ENCODE data around the gene SURF4. TPM values are rescaled to one million over a fixed set of nuclear protein-coding genes. Genes with fewer than 3 reads are reported as not detected.

SURF4 gene
- total and polyA plus RNA-seq, 10 donors, result 21.9 to 115 (median 90.0) TPM

DNA sequence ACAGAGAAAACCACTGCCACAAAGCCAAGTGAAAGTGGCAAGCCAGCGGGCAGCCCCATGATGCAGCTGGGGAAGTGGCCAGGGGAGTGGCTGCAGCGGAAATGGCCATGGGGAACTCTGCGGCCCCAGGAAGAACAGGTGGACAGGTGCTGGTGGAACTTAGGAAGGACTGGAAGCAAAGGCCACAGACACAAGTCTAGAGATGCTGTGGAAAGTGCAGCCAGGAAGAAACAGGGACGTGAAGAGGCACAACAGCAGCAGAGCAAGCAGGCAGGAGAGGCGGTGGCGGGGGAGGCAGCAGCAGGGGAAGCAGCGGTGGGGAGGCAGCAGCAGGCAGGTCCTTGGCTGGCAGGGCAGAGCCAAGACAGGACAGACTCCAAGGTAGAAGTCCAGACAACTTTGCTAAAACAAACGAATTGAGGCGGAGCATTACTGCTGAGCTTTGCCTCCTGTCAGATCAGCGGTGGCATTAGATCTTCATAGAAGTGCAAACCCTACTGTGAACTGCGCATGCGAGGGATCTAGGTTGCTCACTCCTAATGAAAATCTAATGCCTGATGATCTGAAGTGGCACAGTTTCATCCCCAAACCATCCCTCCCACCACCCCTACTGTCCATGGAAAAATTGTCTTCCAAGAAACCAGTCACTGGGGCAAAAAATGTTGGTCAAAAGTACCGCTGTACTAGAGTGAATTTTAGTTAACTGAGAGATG, 51.7 kb downstream of the SURF4 start:
- DNase-seq, result peak; percentile 44
- Histone ChIP-seq H3K4me1 (peaks cover 0 to under 1% (median 0%) of the 10 kb centered on the region in 6 donors), H3K27me3 (replicated peaks in 1 of 7) (no peaks in the 10 kb centered on the region), H3K4me3 (no peak overlapping the region), H3K36me3 (no peaks in the 10 kb centered on the region), H3K9me3 (no peaks in the 10 kb centered on the region), H3K27ac (no peak overlapping the region)
- intact Hi-C loops (cut with DNase I; ENCODE audit: low total_unique reads), result no loop called here
- WGBS, 5 donors, result 82 to 91% (median 84%) methylated on average over 13 of the region's 13 CpGs
- TF ChIP-seq POLR2AphosphoS5 (IDR thresholded peaks at IDR 0.05), result no peak
- no peak for TF ChIP-seq POLR2A (IDR thresholded peaks at IDR 0.05)
- TF ChIP-seq, protein P1, sequence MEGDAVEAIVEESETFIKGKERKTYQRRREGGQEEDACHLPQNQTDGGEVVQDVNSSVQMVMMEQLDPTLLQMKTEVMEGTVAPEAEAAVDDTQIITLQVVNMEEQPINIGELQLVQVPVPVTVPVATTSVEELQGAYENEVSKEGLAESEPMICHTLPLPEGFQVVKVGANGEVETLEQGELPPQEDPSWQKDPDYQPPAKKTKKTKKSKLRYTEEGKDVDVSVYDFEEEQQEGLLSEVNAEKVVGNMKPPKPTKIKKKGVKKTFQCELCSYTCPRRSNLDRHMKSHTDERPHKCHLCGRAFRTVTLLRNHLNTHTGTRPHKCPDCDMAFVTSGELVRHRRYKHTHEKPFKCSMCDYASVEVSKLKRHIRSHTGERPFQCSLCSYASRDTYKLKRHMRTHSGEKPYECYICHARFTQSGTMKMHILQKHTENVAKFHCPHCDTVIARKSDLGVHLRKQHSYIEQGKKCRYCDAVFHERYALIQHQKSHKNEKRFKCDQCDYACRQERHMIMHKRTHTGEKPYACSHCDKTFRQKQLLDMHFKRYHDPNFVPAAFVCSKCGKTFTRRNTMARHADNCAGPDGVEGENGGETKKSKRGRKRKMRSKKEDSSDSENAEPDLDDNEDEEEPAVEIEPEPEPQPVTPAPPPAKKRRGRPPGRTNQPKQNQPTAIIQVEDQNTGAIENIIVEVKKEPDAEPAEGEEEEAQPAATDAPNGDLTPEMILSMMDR (IDR thresholded peaks at IDR 0.05 in 8 of 11, conservative IDR thresholded peaks at IDR 0.05 in 3 of 11), result no peak

DNA sequence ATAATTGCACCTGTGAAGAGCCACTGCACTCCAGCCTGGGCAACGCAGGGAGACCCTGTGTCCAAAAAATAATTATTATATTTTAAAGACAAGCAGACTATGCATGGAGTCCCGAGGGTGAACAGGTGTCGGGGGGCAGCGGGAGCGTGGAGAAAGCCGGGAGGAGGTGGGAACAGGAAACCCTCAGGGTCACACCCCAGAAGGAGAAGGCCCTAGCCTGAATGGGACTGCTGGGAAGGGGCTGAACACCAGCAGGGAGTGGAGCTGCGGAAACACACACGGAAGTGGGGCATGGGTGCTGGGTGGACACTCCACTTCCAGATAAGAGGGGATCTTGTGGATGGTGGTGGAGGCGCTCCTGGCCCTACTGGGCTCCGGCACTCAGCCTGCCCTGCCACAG, 52.6 kb downstream of the SURF4 start:
- Histone ChIP-seq H3K27ac (no peak overlapping the region), H3K27me3 (replicated peaks in 1 of 7) (no peaks in the 10 kb centered on the region), H3K9me3 (no peaks in the 10 kb centered on the region), H3K36me3 (no peaks in the 10 kb centered on the region), H3K4me3 (no peak overlapping the region), H3K4me1 (no peaks in the 10 kb centered on the region)
- intact Hi-C loops (cut with DNase I; ENCODE audit: low total_unique reads), result no loop called here
- DNase-seq, result peak; percentile 6
- 77 to 91% (median 82%) methylated on average over 9 to 10 of the region's 10 CpGs for WGBS, 5 donors
- TF ChIP-seq POLR2A (IDR thresholded peaks at IDR 0.05), result no peak
- TF ChIP-seq, protein P1 (IDR thresholded peaks at IDR 0.05 in 8 of 11, conservative IDR thresholded peaks at IDR 0.05 in 3 of 11), result no peak
- TF ChIP-seq POLR2AphosphoS5 (IDR thresholded peaks at IDR 0.05), result no peak

DNA sequence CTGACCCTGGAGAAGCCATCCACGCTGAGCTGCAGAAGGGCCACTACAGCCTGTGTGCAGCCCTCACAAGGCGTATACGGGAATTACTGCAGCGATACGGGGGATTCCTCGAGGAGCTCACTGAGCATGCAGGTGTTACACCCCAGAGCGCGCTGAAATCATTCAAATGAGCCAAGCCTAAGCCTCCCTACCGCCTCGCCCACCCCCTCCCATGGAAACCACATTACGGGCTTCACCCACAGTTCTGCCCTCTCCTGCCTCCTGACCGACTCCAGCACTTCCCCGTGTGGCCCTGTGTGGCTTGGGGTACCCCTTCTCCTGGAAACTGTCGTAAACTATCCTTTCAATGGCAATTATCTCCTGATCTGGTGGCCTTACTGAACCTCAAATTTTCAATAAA, 53.2 kb downstream of the SURF4 start:
- peak; percentile 39 for DNase-seq
- Histone ChIP-seq H3K9me3 (no peaks in the 10 kb centered on the region), H3K27me3 (replicated peaks in 1 of 7) (no peaks in the 10 kb centered on the region), H3K4me3 (no peak overlapping the region), H3K27ac (no peak overlapping the region), H3K36me3 (no peaks in the 10 kb centered on the region), H3K4me1 (no peaks in the 10 kb centered on the region)
- 64 to 78% (median 65%) methylated on average over 11 to 14 of the region's 14 CpGs for WGBS, 5 donors
- intact Hi-C loops (cut with DNase I; ENCODE audit: low total_unique reads), result no loop called here
- TF ChIP-seq, protein P1 (IDR thresholded peaks at IDR 0.05 in 8 of 11, conservative IDR thresholded peaks at IDR 0.05 in 3 of 11), result no peak
- TF ChIP-seq POLR2A (IDR thresholded peaks at IDR 0.05) (no peak), POLR2AphosphoS5 (IDR thresholded peaks at IDR 0.05) (no peak)

DNA sequence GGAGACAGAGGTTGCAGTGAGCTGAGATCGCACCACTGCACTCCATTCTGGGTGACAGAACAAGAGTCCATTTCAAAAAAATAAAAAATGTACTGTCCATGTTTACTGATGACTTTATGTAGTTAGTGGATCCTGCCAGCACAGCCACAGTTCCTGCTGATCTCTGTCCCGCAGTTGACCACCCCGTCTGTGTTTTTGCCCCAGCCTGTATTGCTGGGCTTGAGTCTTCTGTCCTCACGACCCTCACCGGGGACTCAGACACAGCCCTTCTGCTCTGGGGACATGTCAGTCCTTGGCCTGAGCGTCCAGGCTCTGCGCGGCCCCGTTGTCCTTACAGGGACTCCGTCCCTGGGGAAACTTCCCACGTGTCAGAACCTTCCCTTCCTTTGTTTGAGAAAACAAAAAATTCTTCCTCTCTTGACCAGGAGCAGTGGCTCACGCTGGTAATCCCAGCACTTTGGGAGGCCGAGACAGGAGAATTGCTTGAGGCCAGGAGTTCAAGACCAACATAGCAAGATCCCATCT, 54.4 kb downstream of the SURF4 start:
- intact Hi-C loops (cut with DNase I; ENCODE audit: low total_unique reads), result no loop called here
- 74 to 85% (median 80%) methylated on average over 13 of the region's 13 CpGs for WGBS, 5 donors
- Histone ChIP-seq H3K4me3 (no peak overlapping the region), H3K27ac (no peak overlapping the region), H3K4me1 (no peaks in the 10 kb centered on the region), H3K36me3 (no peaks in the 10 kb centered on the region), H3K27me3 (replicated peaks in 1 of 7) (no peaks in the 10 kb centered on the region), H3K9me3 (no peaks in the 10 kb centered on the region)
- TF ChIP-seq POLR2A (IDR thresholded peaks at IDR 0.05) (no peak), POLR2AphosphoS5 (IDR thresholded peaks at IDR 0.05) (no peak)
- TF ChIP-seq, protein P1 (IDR thresholded peaks at IDR 0.05 in 8 of 11, conservative IDR thresholded peaks at IDR 0.05 in 3 of 11), result no peak
- DNase-seq, result peak; percentile 50
